ENCODE measurements around the gene NFIL3.
"Not testable (repeated sequence)": the region's sequence is repeated elsewhere in the genome, so short reads cannot be mapped to it uniquely, and the experiment has no call there.

NFIL3 gene

DNA sequence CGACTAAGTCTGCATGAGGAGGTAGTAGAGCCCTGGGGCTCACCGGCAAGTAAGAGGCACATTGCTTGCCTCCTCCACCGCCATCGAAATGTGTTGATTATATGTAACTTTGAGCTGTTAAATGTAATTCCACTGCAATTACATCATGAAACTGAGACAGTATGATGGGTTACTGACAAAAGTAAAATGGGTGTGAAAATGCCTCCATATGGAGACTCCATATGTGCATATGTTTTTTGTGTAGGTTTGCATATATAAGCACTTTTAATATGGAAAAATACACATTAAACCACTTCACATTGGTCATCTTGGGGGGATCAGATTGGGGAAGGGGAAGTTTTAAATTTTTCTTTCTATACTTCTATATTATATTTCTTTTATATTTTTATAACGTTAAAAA lies 29.8 kb downstream of the NFIL3 start:
- no peak for DNase-seq

DNA sequence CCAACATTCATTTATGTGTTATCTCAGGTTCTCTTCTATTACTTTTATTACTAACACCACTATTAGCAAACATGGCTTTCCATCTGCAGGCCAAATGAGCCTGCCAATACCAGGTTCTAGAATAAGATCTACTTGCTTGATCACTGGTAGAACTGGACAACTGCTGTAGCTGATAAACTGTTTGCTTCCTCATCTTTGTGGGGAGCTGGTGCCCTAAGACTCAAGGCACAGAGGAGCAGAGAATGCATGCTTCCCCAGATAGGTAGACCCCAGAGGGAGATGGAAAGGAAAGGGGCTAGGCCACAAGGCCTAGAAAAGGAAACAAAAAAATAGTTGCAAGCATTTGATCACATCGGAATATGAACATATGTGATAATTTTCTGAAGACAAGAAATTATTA lies 31.2 kb downstream of the NFIL3 start:
- DNase-seq, result no peak

DNA sequence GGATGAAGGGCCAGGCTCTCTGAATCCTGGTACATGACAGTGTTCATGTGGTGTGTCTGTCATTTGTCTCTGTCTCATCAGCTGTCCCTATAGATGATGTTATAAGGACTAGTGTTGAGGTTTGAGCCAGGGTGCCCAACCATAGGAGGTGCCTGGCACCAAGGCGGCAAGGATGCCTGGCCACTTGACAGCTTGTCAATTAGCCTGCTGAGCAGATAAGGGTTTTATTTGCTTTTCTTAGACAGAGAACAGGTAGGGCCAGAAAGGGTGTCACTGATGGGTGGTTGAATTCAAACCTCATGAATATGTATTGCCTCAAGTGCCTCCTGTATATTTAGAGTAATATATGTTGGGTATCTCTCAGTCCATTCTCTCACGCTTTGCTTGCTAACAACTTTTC lies 31.8 kb downstream of the NFIL3 start:
- DNase-seq, result no peak

DNA sequence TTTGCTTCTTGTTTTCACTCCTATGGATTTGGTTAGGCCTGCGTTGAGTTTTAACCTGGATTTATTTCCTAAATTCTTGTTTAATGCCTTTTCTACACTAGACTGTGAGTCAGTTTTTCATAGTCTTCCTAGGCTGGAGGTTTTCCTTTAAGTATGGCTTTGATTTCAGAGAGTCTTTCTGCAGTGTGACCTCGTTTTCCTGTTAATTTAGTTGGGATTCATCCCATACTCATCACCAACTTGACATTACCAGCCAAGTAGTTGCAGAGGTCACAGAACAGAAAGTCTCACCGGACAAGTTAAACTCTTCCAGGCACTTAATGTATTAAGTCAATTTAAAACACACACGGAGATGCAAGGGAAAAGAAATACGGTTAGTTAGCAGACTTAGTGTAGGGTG lies 32.2 kb downstream of the NFIL3 start:
- DNase-seq, result no peak

DNA sequence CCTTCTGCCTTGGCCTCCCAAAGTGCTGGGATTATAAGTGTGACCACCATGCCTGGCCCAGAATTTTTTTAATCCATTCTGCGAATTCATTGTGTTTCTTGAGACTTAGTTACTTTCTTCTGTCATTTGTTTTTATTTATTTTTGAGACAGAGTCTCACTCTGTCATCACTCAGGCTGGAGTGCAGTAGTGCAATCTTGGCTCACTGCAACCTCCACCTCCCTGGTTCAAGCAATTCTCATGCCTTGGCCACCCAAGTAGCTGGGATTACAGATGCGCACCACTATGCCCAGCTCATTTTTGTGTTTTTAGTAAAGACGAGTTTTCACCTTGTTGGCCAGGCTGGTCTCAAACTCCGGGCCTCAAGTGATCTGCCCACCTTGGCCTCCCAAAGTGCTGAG lies 33.9 kb downstream of the NFIL3 start:
- DNase-seq, result not testable (repeated sequence)

- DNase-seq, result no peak
Observed at GRCh38 chr9:91386765-91387164, 36.9 kb downstream of the NFIL3 start.

- DNase-seq, result no peak
Observed at GRCh38 chr9:91384954-91385353, 38.7 kb downstream of the NFIL3 start.

DNA sequence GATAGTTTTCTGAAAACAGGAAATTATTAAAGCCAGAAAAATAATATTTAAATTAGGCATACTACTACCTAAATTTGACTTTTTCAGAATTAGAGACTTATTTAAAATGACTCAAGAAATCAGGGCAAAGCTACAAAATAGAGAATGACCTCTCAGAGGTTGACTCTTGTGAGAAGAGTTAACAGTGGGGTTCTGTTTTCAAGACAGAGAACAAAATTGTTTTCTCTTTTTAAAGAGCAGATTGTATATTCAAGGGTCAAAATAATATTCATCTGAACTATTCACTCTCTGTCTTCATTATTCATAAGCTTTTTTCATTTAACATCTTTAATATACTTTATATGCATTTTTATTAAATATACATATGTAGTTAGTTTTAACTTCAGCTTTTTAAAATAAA lies 40.1 kb downstream of the NFIL3 start:
- no peak for DNase-seq

DNA sequence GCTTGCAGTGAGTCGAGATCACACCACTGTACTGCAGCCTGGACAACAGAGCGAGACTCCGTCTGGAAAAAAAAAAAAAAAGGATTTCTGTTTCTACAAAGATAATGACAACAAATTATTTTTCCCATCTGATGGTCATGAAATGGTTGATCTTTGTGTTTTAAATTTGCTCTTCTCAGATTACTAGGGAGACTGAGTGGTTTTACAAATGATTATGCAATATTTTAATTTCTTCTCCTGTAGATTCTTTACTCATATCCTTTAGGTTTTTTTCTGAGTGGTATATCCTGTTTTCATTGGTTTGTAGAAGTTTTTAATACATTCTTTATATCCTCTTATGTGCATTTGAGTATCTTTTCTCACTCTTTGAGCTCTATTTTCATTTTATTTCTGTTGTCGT lies 41.3 kb downstream of the NFIL3 start:
- DNase-seq, result no peak

DNA sequence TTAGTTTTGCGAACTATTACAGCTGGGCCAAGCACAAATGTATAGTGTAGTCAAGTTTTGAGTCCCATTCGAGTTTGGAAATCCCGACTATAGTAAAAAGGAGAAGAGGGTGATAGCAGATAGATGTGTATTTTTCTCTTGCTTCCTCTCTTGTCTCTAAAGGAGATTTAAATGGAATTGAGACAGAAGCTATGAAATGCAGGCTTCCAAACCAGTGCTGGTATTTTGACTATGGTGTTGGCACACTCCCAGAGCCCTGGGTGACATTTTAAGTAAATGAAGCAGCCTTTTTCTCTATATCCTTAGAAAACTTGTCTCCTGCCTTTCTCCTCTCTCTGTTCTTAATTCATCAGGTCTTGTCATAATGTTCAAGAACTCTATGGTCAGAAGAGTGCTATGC lies 44.2 kb downstream of the NFIL3 start:
- DNase-seq, result no peak

- DNase-seq, result peak; percentile 63
Observed at GRCh38 chr9:91378695-91379127, 44.9 kb downstream of the NFIL3 start.

GRCh38 chr9:91378054-91378453 lies 45.6 kb downstream of the NFIL3 start:
- DNase-seq, result not testable (repeated sequence)

DNA sequence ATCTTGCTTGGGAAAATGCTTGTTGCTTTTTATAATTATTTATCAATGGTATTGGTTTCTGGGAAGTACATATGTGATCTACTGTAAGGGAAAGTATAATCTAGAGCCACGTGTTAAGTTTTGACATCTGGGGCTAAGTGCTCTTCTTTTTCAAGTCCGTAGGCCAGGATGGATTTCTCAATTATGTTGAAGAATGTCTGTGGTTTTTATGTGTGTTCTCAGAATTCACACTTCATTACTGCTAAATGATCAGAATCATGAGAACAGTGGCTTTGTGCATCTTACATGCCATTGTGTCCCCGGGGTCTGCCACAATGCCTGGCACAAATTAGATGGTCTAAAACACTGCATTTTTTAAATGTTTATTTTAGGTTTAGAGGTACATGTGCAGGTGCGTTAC lies 47.4 kb downstream of the NFIL3 start:
- DNase-seq, result no peak

GRCh38 chr9:91374939-91375338 lies 48.7 kb downstream of the NFIL3 start:
- DNase-seq, result peak; percentile 86

DNA sequence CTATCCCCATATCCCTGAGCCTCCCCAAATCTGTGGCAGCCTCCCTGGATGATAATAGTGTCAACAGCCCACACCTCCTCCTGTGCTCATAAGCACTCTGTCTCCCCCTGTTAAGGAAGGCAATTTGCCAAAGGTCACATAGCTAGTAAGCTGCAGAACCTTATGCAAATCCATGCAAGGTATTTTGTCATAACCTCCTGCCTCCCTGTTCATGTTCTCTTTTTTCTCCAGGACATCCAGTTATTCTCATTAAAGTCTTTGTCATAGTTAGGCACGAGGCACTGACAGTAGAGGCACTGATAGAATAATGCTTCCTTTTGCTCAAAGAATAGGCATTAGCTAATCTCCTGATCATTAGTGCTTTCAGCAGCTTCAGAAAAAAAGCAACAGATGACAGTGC lies 51.7 kb downstream of the NFIL3 start:
- no peak for DNase-seq

GRCh38 chr9:91370006-91370405 lies 53.6 kb downstream of the NFIL3 start:
- not testable (repeated sequence) for DNase-seq

DNA sequence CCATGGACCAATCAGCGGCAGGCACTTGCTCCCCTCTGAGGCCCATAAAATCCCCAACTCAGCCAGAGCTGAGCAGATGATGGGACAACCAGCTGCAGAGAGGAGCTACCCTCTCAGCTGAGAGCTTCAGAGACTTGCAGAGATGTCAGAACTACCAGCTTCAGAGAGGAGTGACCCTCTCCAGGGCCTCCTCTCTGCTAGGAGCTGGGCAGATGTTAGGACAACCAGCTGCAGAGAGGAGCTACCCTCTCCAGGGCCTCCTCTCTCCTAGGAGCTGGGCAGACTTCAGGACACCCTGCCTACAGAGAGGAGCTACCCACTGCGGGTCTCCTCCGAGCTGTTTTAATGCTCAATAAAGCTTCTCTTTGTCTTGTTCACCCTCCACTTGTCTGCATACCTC lies 58.9 kb downstream of the NFIL3 start:
- DNase-seq, result no peak

- DNase-seq, result no peak
Observed at GRCh38 chr9:91364005-91364404, 59.6 kb downstream of the NFIL3 start.

DNA sequence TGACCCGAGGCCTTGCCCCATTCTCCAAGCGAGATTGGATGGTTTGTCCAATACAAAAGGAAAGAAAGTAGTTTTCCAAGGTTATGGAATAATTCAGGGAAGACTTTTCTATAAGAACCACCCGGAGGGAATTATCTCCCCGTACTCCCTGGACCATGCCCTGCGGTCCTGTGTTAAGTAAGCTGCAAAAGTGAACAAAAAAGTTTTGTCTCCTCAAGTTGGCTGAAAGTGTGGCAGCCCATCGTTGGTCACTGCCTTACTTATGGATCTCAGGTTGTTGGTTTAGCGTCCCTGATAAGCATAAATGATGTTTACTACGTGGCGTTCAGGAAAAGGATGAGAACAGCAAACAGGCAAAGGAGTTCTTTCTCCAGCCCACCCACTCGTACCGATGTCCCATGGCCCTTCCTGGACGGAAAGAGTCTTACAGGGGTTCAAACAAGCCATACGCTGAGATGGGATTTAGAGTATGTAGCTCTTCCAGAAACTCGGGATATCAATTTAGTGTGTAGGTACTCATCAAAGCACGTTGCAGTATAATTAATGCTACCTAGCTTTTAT lies 61.5 kb downstream of the NFIL3 start:
- no peak for DNase-seq

DNA sequence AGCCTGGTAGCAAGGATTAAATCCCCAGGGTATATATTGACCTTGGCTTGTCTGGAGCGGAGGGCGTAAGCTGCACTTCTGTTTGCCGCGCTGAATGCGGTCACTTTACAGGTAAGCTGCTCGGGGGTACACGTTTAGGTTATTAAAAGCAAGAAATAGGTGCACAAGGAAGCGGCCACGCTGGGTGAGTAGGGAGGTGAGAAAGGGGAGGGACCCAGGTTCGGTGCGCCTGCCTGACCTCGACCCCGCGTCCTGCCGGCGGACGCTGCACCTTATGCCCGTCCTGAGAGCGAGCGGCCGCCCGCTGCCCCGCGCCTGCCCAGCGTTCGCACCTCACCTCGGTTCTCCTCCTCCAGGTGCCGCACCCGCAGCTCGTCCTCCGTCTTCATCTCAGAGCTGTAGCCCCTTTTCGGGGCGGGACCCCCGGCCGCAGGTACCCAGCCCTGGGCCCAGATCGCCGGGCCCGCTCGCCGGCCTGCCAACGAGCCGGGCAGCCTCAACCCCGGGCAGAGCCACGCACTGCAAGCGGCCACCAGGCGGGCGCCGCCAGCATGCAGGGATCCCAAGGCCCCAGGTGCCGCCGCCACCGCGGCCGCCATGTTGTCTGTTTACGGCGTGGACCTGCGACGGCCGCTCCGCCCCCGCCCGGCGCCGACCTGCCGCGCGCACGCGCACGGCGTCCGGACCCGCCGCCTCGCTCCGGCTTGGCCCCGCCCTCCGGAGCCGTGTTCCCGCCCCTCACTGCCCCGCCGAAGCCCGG lies 62.2 kb downstream of the NFIL3 start, which contains the start of gene AUH:
Gene AUH (minus strand): TSS at position 628 of the 760 bp plus-strand sequence. CDS start 29 bp downstream, at position 599.
- peak; percentile 81 for DNase-seq

- DNase-seq, result peak; percentile 5
Observed at GRCh38 chr9:91360551-91361290, 62.9 kb downstream of the NFIL3 start.

GRCh38 chr9:91359734-91360470 lies 63.7 kb downstream of the NFIL3 start:
- DNase-seq, result peak; percentile 6

DNA sequence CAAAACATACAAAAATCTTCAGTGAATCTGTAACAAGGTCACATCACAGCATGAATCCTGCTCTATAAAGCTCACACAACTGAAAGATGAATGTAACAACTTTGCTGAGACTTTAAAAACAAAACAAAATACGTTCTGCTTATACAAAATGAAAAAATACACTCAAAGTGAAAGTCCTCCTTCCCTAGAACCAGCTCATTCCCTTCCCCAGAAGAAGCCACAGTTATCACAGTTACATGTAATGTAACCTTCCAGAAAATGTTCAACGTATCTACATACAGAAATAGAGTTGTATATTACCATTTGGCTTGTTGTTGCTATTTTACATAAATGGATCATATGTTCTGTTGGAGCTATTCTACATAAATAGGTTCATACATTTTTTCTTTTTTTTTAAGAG lies 64.5 kb downstream of the NFIL3 start:
- no peak for DNase-seq
